Endothelial cell of umbilical vein (primary cell): Measurements from ENCODE around the gene EPN1. TPM values are rescaled to one million over a fixed set of nuclear protein-coding genes. Genes with fewer than 3 reads are reported as not detected.

ENCODE experiments used
- BruUV-seq: library from RNA; stranded (reverse); fragments of 400-500 nt; replicated peaks from 2 replicates; lab custom pipeline; 2021; lab: Mats Ljungman, UMichigan
- CTCF ChIA-PET: fragments of 300-600, 350-600 bp; sonication (Branson Sonifier 250); formaldehyde crosslinking; loops from one replicate; lab custom pipeline; 2021; ENCODE audit warnings: antibody characterized with exemption, inconsistent platforms; lab: Charles Lee
- POLR2A ChIA-PET: fragments of 300-600, 350-600 bp; sonication (Branson Sonifier 250); formaldehyde crosslinking; loops from one replicate; lab custom pipeline; 2021; ENCODE audit warnings: antibody characterized with exemption, inconsistent platforms; lab: Charles Lee
- DNase-seq: peaks from one replicate; pipeline ENCODE4 v3.0.0-alpha.2; 2011; ENCODE audit warnings: low read depth, low spot score
- FAIRE-seq: peaks from 2 replicates; lab custom pipeline; 2011; peaks lifted over from hg19 to GRCh38; lab: Jason Lieb, UNC
- H2AFZ ChIP-seq: 2 replicates; pipeline ENCODE4 v1.6.0; 2012; ENCODE audit warnings: low read depth, low read length, control low read depth, inconsistent platforms
- H3K27ac ChIP-seq: 2 replicates; pipeline ENCODE4 v1.5.1; 2011; ENCODE audit warnings: low read depth, mild to moderate bottlenecking, control low read depth, low read length, moderate library complexity; ENCODE audit not compliant: insufficient read depth
- H3K27me3 ChIP-seq, 2 experiments: 2 replicates each; pipeline versions ENCODE4 v1.6.0 to v1.6.1; 2011; ENCODE audit warnings: low read length in 2 of 2, mixed read lengths in 1 of 2; ENCODE audit not compliant: control insufficient read depth in 2 of 2, insufficient read depth in 2 of 2
- H3K36me3 ChIP-seq, 2 experiments: 2 replicates in 1 of 2; 3 replicates in 1 of 2; pipeline ENCODE4 v1.5.1; 2011; ENCODE audit warnings: low read length in 2 of 2, mild to moderate bottlenecking in 1 of 2, moderate library complexity in 1 of 2; ENCODE audit not compliant: control insufficient read depth in 2 of 2, insufficient read depth in 2 of 2; ENCODE audit errors: extremely low read depth in 1 of 2
- H3K4me1 ChIP-seq: 3 replicates; pipeline ENCODE4 v1.5.1; 2011; ENCODE audit warnings: mild to moderate bottlenecking, low read length; ENCODE audit not compliant: control insufficient read depth, insufficient read depth; ENCODE audit errors: extremely low read depth
- H3K4me2 ChIP-seq: 2 replicates; pipeline ENCODE4 v1.6.1; 2011; ENCODE audit warnings: low read length, control low read depth, mixed read lengths; ENCODE audit not compliant: insufficient read depth
- H3K4me3 ChIP-seq, 3 experiments: fragments of 200-600 bp in 1 of 3; sonication (generic), shearing (Covaris generic) in 1 of 3; replicated peaks in 1 of 3; 2 replicates each; pipeline ENCODE4 v1.5.1; 2011 to 2016; ENCODE audit warnings: control low read depth in 3 of 3, low read length in 3 of 3, mild to moderate bottlenecking in 2 of 3, inconsistent platforms in 1 of 3, low read depth in 1 of 3, moderate library complexity in 1 of 3; ENCODE audit not compliant: insufficient read depth in 1 of 3
- H3K79me2 ChIP-seq: 2 replicates; pipeline ENCODE4 v1.6.0; 2012; ENCODE audit warnings: low read length, inconsistent platforms; ENCODE audit not compliant: control insufficient read depth, insufficient read depth
- H3K9ac ChIP-seq: replicated peaks from 2 replicates; pipeline ENCODE3; 2011; ENCODE audit warnings: low read length, control low read depth; ENCODE audit not compliant: insufficient read depth; ENCODE audit errors: extremely low read depth
- H3K9me1 ChIP-seq: replicated peaks from 3 replicates; pipeline ENCODE4 v1.6.0; 2011; ENCODE audit warnings: mild to moderate bottlenecking, low read length; ENCODE audit not compliant: control insufficient read depth, insufficient read depth; ENCODE audit errors: extremely low read depth
- H3K9me3 ChIP-seq: replicated peaks from 2 replicates; pipeline ENCODE4 v1.5.1; 2012; ENCODE audit warnings: low read length, inconsistent platforms; ENCODE audit not compliant: control insufficient read depth, insufficient read depth
- H4K20me1 ChIP-seq: replicated peaks from 2 replicates; pipeline ENCODE3; 2011; ENCODE audit warnings: mild to moderate bottlenecking, low read length; ENCODE audit not compliant: control insufficient read depth, insufficient read depth; ENCODE audit errors: extremely low read depth
- CTCF ChIP-seq, 2 donors: IDR thresholded peaks; 1 replicate in 1 of 2; 2 replicates in 1 of 2; pipeline ENCODE4 v1.5.1; 2011; ENCODE audit warnings: low read length in 2 of 2, mild to moderate bottlenecking in 2 of 2, moderate library complexity in 2 of 2, control low read depth in 1 of 2, inconsistent platforms in 1 of 2, low read depth in 1 of 2; ENCODE audit not compliant: insufficient read depth in 1 of 2; ENCODE audit errors: extremely low read depth in 1 of 2
- EZH2 ChIP-seq: IDR thresholded peaks from 2 replicates; pipeline ENCODE4 v1.6.1; 2012; ENCODE audit warnings: borderline replicate concordance, low read depth, mild to moderate bottlenecking, moderate library complexity, low read length, inconsistent platforms; ENCODE audit not compliant: severe bottlenecking
- FOS ChIP-seq: IDR thresholded peaks from 2 replicates; pipeline ENCODE4 v1.6.1; 2011; ENCODE audit warnings: mild to moderate bottlenecking, low read length, moderate library complexity, borderline replicate concordance; ENCODE audit not compliant: insufficient read depth
- GATA2 ChIP-seq: IDR thresholded peaks from 2 replicates; pipeline ENCODE4 v1.7.0; 2011; ENCODE audit warnings: low read depth, mild to moderate bottlenecking, moderate library complexity, mixed read lengths, low read length; ENCODE audit not compliant: insufficient read length, insufficient read depth
- JUN ChIP-seq: IDR thresholded peaks from 2 replicates; pipeline ENCODE4 v1.6.1; 2011; ENCODE audit warnings: borderline replicate concordance, low read depth; ENCODE audit not compliant: insufficient read length, insufficient read depth
- MAX ChIP-seq: IDR thresholded peaks from 2 replicates; pipeline ENCODE4 v1.6.1; 2011; ENCODE audit not compliant: insufficient read depth, insufficient read length
- POLR2AphosphoS5 ChIP-seq: IDR thresholded peaks from 2 replicates; pipeline ENCODE4 v1.6.1; 2012; ENCODE audit warnings: low read depth, mild to moderate bottlenecking, control low read depth, low read length, moderate library complexity; ENCODE audit not compliant: insufficient read depth
- dilution Hi-C: fragments of 300-500 bp; cut with MboI; formaldehyde crosslinking; loops from one replicate; pipeline ENCODE4 v1.15.0; 2019; ENCODE audit warnings: low sequenced_read_pairs; ENCODE audit not compliant: extremely low pct_ligation_motif_present
- intact Hi-C: fragments of 100-400 bp; cut with micrococcal nuclease; formaldehyde crosslinking; loops from one replicate; pipeline ENCODE4 v1.10.0; 2022
- polyA plus RNA-seq, 4 experiments: library from polyadenylated mRNA; depleted of rRNA in 3 of 4; stranded (reverse) in 3 of 4; unstranded in 1 of 4; fragments of >200 nt; gene quantifications; 2 replicates each; pipeline versions ENCODE4 v1.2.1 to v1.2.3, GENCODE V29; 2011 to 2012; ENCODE audit warnings: missing spikeins in 1 of 4
- total RNA-seq: library from RNA; stranded (reverse); gene quantifications from 2 replicates; pipeline ENCODE4 v1.2.3, GENCODE V29; 2021

The EPN1 gene
- total and polyA plus RNA-seq, 2 donors (not counting 3 experiments of a cell fraction or from before 2014, with no cell fraction given), result 87.2 to 138 TPM

GRCh38 chr19:55694656-55695491 is 19.8 kb downstream of the EPN1 start:
- DNase-seq (no peak), FAIRE-seq (no peak)
- no peak for TF ChIP-seq MAX
- no peak for TF ChIP-seq GATA2
- no peak for TF ChIP-seq POLR2AphosphoS5
- TF ChIP-seq JUN, result no peak
- no peak for TF ChIP-seq CTCF (IDR thresholded peaks at IDR 0.05; ENCODE audit: extremely low read depth in 1 of 2, insufficient read depth in 1 of 2, low read depth in 1 of 2, low read length in 2 of 2)
- no peak for TF ChIP-seq EZH2
- no peak for TF ChIP-seq FOS
- ChIA-PET CTCF (no interaction called here), POLR2A (no interaction called here)
- no peaks in the 10 kb centered on the region for H3K79me2 ChIP-seq
- H3K27me3 ChIP-seq, result no peaks in the 10 kb centered on the region
- no peak overlapping the region for H3K4me3 ChIP-seq
- BruUV-seq, result TSS peak; percentile 82
- intact Hi-C loops (no loop called here), dilution Hi-C loops (no loop called here)
- peaks cover 2 to 41% of the 10 kb centered on the region in 2 experiments for H3K36me3 ChIP-seq
- no peaks in the 10 kb centered on the region for H4K20me1 ChIP-seq
- no peak overlapping the region for H3K9ac ChIP-seq
- no peaks in the 10 kb centered on the region for H3K9me1 ChIP-seq
- H3K27ac ChIP-seq, result no peak overlapping the region
- H3K4me2 ChIP-seq, result no peak overlapping the region
- H3K9me3 ChIP-seq, result no peaks in the 10 kb centered on the region
- H2AFZ ChIP-seq, result no peak overlapping the region
- H3K4me1 ChIP-seq, result no peaks in the 10 kb centered on the region
